H1 (cell line): ENCODE results near the gene ADORA1. TPM values are rescaled to one million over a fixed set of nuclear protein-coding genes. Genes with fewer than 3 reads are reported as not detected.

Experiments used
- CTCF ChIA-PET: fragments of 300-600 bp; sonication (Branson Sonifier 250); formaldehyde crosslinking; loops from one replicate; lab custom pipeline; 2021; ENCODE audit not compliant: partially characterized antibody; lab: Charles Lee
- POLR2A ChIA-PET: fragments of 300-600 bp; sonication (Branson Sonifier 250); formaldehyde crosslinking; loops from one replicate; lab custom pipeline; 2021; ENCODE audit warnings: inconsistent platforms; ENCODE audit not compliant: partially characterized antibody; lab: Charles Lee
- DNase-seq, 2 experiments: peaks; one replicate each; pipeline versions ENCODE4 v3.0.0 to v3.0.0-alpha.2; 2010 to 2022; ENCODE audit warnings: low spot score in 2 of 2, low read depth in 1 of 2, mixed read lengths in 1 of 2
- FAIRE-seq: peaks from 2 replicates; lab custom pipeline; 2011; peaks lifted over from hg19 to GRCh38; lab: Jason Lieb, UNC
- H2AFZ ChIP-seq: 2 replicates; pipeline ENCODE4 v1.8.1; 2012; ENCODE audit warnings: low read length, inconsistent platforms
- H2AK5ac ChIP-seq: 2 replicates; pipeline ENCODE4 v1.6.1; 2013; ENCODE audit warnings: low read depth, low read length
- H2BK120ac ChIP-seq: replicated peaks from 2 replicates; pipeline ENCODE3; 2013; ENCODE audit warnings: low read depth, low read length, inconsistent platforms
- H2BK12ac ChIP-seq: 2 replicates; pipeline ENCODE4 v1.6.1; 2013; ENCODE audit warnings: low read depth, low read length
- H2BK15ac ChIP-seq: 2 replicates; pipeline ENCODE4 v1.6.1; 2013; ENCODE audit warnings: low read length
- H2BK20ac ChIP-seq: 2 replicates; pipeline ENCODE4 v1.6.1; 2013; ENCODE audit warnings: low read length
- H2BK5ac ChIP-seq: 2 replicates; pipeline ENCODE4 v1.6.1; 2013; ENCODE audit warnings: low read depth, low read length
- H3K14ac ChIP-seq: 2 replicates; pipeline ENCODE4 v1.6.1; 2013; ENCODE audit warnings: inconsistent platforms; ENCODE audit not compliant: insufficient read length
- H3K18ac ChIP-seq: 2 replicates; pipeline ENCODE4 v1.6.1; 2013; ENCODE audit warnings: low read length; ENCODE audit errors: extremely low read depth
- H3K23ac ChIP-seq: 2 replicates; pipeline ENCODE4 v1.6.1; 2013; ENCODE audit warnings: inconsistent platforms; ENCODE audit not compliant: insufficient read length
- H3K23me2 ChIP-seq: 2 replicates; pipeline ENCODE4 v1.6.1; 2013; ENCODE audit warnings: low read depth, low read length
- H3K27ac ChIP-seq: 2 replicates; pipeline ENCODE4 v1.6.1; 2011; ENCODE audit warnings: low read depth, low read length, inconsistent platforms
- H3K27me3 ChIP-seq, 4 experiments: replicated peaks in 1 of 4; 1 replicate in 1 of 4; 2 replicates in 3 of 4; pipeline versions ENCODE4 v1.6.1 to v1.8.1; 2011 to 2013; ENCODE audit warnings: low read length in 3 of 4, mild to moderate bottlenecking in 3 of 4, inconsistent platforms in 2 of 4, mixed read lengths in 2 of 4, moderate library complexity in 1 of 4; ENCODE audit not compliant: control insufficient read depth in 3 of 4, insufficient read depth in 3 of 4; ENCODE audit errors: extremely low read depth in 1 of 4
- H3K36me3 ChIP-seq, 4 experiments: 2 replicates each; pipeline versions ENCODE4 v1.6.1 to v1.8.1; 2011 to 2013; ENCODE audit warnings: mild to moderate bottlenecking in 4 of 4, low read length in 3 of 4, moderate library complexity in 2 of 4, control low read depth in 1 of 4, inconsistent platforms in 1 of 4; ENCODE audit not compliant: insufficient read depth in 4 of 4, control insufficient read depth in 2 of 4
- H3K4ac ChIP-seq: replicated peaks from 2 replicates; pipeline ENCODE3; 2013; ENCODE audit warnings: low read length, low read depth, mixed read lengths, inconsistent platforms; ENCODE audit not compliant: insufficient read length
- H3K4me1 ChIP-seq, 4 experiments: replicated peaks in 1 of 4; 1 replicate in 1 of 4; 2 replicates in 3 of 4; pipeline versions ENCODE4 v1.6.1 to v1.8.1; 2011 to 2013; ENCODE audit warnings: low read length in 3 of 4, inconsistent platforms in 2 of 4, mixed read lengths in 1 of 4; ENCODE audit not compliant: insufficient read depth in 4 of 4, control insufficient read depth in 3 of 4
- H3K4me2 ChIP-seq, 2 experiments: 2 replicates each; pipeline versions ENCODE4 v1.6.1 to v1.8.1; 2011 to 2013; ENCODE audit warnings: low read depth in 2 of 2, low read length in 2 of 2, control low read depth in 1 of 2, inconsistent platforms in 1 of 2, mild to moderate bottlenecking in 1 of 2; ENCODE audit not compliant: insufficient read depth in 1 of 2
- H3K4me3 ChIP-seq, 4 experiments: fragments of 200-600, 300-600 bp in 1 of 4; sonication (generic), shearing (Covaris generic), sonication (Bioruptor Twin) in 1 of 4; 2 replicates each; pipeline versions ENCODE4 v1.5.1 to v1.8.1; 2011 to 2016; ENCODE audit warnings: low read length in 4 of 4, low read depth in 3 of 4, control low read depth in 2 of 4, inconsistent platforms in 2 of 4, mild to moderate bottlenecking in 2 of 4, mixed read lengths in 1 of 4, moderate library complexity in 1 of 4; ENCODE audit not compliant: insufficient read depth in 2 of 4; ENCODE audit errors: extremely low read depth in 1 of 4
- H3K56ac ChIP-seq: replicated peaks from 2 replicates; pipeline ENCODE3; 2013; ENCODE audit warnings: low read depth, mild to moderate bottlenecking, mixed read lengths, low read length, inconsistent platforms; ENCODE audit not compliant: insufficient read length
- H3K79me1 ChIP-seq: 2 replicates; pipeline ENCODE4 v1.6.1; 2013; ENCODE audit warnings: low read depth, low read length, control low read depth
- H3K79me2 ChIP-seq, 2 experiments: 2 replicates each; pipeline versions ENCODE4 v1.6.1 to v1.8.1; 2012 to 2013; ENCODE audit warnings: low read length in 2 of 2, mild to moderate bottlenecking in 2 of 2, inconsistent platforms in 1 of 2; ENCODE audit not compliant: insufficient read depth in 2 of 2, control insufficient read depth in 1 of 2
- H3K9ac ChIP-seq, 4 experiments: replicated peaks in 1 of 4; 1 replicate in 1 of 4; 2 replicates in 3 of 4; pipeline versions ENCODE4 v1.6.1 to v1.8.1; 2011 to 2013; ENCODE audit warnings: low read depth in 3 of 4, low read length in 3 of 4, control low read depth in 2 of 4, mild to moderate bottlenecking in 2 of 4, moderate library complexity in 2 of 4, inconsistent platforms in 1 of 4; ENCODE audit errors: extremely low read depth in 1 of 4
- H3K9me3 ChIP-seq, 2 experiments: 2 replicates each; pipeline versions ENCODE4 v1.6.1 to v1.8.1; 2012 to 2013; ENCODE audit warnings: mild to moderate bottlenecking in 2 of 2, moderate library complexity in 2 of 2, control low read depth in 1 of 2, inconsistent platforms in 1 of 2, low read depth in 1 of 2, low read length in 1 of 2, mixed read lengths in 1 of 2; ENCODE audit not compliant: insufficient read depth in 2 of 2
- H4K20me1 ChIP-seq, 2 experiments: replicated peaks in 1 of 2; 2 replicates each; pipeline versions ENCODE3 to v1.8.1; 2011 to 2013; ENCODE audit warnings: inconsistent platforms in 2 of 2, low read length in 2 of 2, mild to moderate bottlenecking in 1 of 2; ENCODE audit not compliant: insufficient read depth in 2 of 2, control insufficient read depth in 1 of 2
- H4K5ac ChIP-seq: 2 replicates; pipeline ENCODE4 v1.6.1; 2013; ENCODE audit warnings: low read length, low read depth, mixed read lengths, inconsistent platforms; ENCODE audit not compliant: insufficient read length
- H4K8ac ChIP-seq: 2 replicates; pipeline ENCODE4 v1.8.0; 2013; ENCODE audit warnings: mild to moderate bottlenecking, moderate library complexity, low read length, inconsistent platforms; ENCODE audit not compliant: insufficient read depth; ENCODE audit errors: extremely low read depth
- H4K91ac ChIP-seq: replicated peaks from 2 replicates; pipeline ENCODE3; 2013; ENCODE audit warnings: low read length, mixed read lengths, inconsistent platforms; ENCODE audit not compliant: insufficient read length
- BACH1 ChIP-seq: IDR thresholded peaks from 2 replicates; pipeline ENCODE4 v1.6.1; 2012; ENCODE audit warnings: low read length, improper control_type of control experiment
- CBX8 ChIP-seq: fragments of 300-800, 300-1000 bp; sonication (generic); IDR thresholded peaks from 2 replicates; pipeline ENCODE4 v1.7.1; 2016; ENCODE audit warnings: low read depth, low read length, borderline replicate concordance
- FOSL1 ChIP-seq: IDR thresholded peaks from 2 replicates; pipeline ENCODE4 v1.6.1; 2011; ENCODE audit warnings: mild to moderate bottlenecking, low read depth, low read length, moderate library complexity; ENCODE audit not compliant: insufficient read depth
- HDAC2 ChIP-seq, 2 experiments: fragments of 300-600 bp in 1 of 2; sonication (generic) in 1 of 2; IDR thresholded peaks; 2 replicates each; pipeline ENCODE4 v1.6.1; 2011 to 2012; ENCODE audit warnings: low read depth in 2 of 2, low read length in 2 of 2, mild to moderate bottlenecking in 2 of 2, moderate library complexity in 2 of 2, borderline replicate concordance in 1 of 2, inconsistent platforms in 1 of 2
- JUN ChIP-seq: IDR thresholded peaks from 2 replicates; pipeline ENCODE4 v1.6.1; 2011; ENCODE audit warnings: low read depth, mild to moderate bottlenecking, improper control_type of control experiment, low read length
- MAFK ChIP-seq: IDR thresholded peaks from 2 replicates; pipeline ENCODE4 v1.6.1; 2012; ENCODE audit warnings: low read depth, mild to moderate bottlenecking, improper control_type of control experiment, low read length
- POU5F1 ChIP-seq: IDR thresholded peaks from 2 replicates; pipeline ENCODE4 v1.6.1; 2011; ENCODE audit warnings: low read depth, mild to moderate bottlenecking, low read length, moderate library complexity
- SAP30 ChIP-seq: fragments of 300-600 bp; sonication (generic); IDR thresholded peaks from 2 replicates; pipeline ENCODE4 v1.7.1; 2012; ENCODE audit warnings: low read length, moderate library complexity, mild to moderate bottlenecking, inconsistent platforms; ENCODE audit not compliant: insufficient read depth, insufficient replicate concordance
- SIRT6 ChIP-seq: IDR thresholded peaks from one replicate; pipeline ENCODE4 v1.7.1; 2012; ENCODE audit warnings: low read length, inconsistent platforms
- SUZ12 ChIP-seq: fragments of 200-600 bp; sonication (generic); IDR thresholded peaks from 2 replicates; pipeline ENCODE4 v1.6.1; 2012; ENCODE audit warnings: mild to moderate bottlenecking, inconsistent platforms, low read length, moderate library complexity, mixed read lengths
- WGBS, 2 experiments: shearing (Covaris generic) in 1 of 2; methylation state at CpG; one replicate each; pipeline versions ENCODE4 v1.1.6 to v1.1.7; 2013 to 2015; ENCODE audit warnings: low lambda C conversion rate in 2 of 2, mixed read lengths in 2 of 2, inconsistent platforms in 1 of 2, low coverage in 1 of 2, missing lambda C conversion rate in 1 of 2; ENCODE audit not compliant: insufficient replicate concordance in 2 of 2, insufficient coverage in 1 of 2, insufficient read length in 1 of 2; ENCODE audit errors: extremely low coverage in 1 of 2, missing lambda C conversion rate in 1 of 2; 5-methylcytosine and 5-hydroxymethylcytosine counted together
- polyA plus RNA-seq, 7 experiments: library from polyadenylated mRNA; depleted of rRNA in 3 of 7; stranded (reverse) in 5 of 7; unstranded in 2 of 7; fragments of >200 nt in 5 of 7; fragments of 200-250 nt in 2 of 7; gene quantifications; 1 replicate in 5 of 7; 2 replicates in 1 of 7; 4 replicates in 1 of 7; pipeline versions ENCODE4 v1.2.1 to v1.2.3, GENCODE V29; 2011 to 2013; ENCODE audit warnings: missing spikeins in 2 of 7, mixed read lengths in 2 of 7
- total RNA-seq: library from RNA; stranded (reverse); fragmentation: NEBNext Ultra II Directional; extraction: Animal tissue kit (Norgen Biotek cat#: 25700); gene quantifications from 2 replicates; pipeline ENCODE4 v1.2.1, GENCODE V29; 2021

The ADORA1 gene
- total and polyA plus RNA-seq, 2 of the 8 experiments (the other 6 are each of a cell fraction or from before 2014, with no cell fraction given): 3.3 to 6.7 TPM

- no peak overlapping the region for H3K18ac ChIP-seq
- H2BK20ac ChIP-seq: 0 out of 2 replicates have a peak overlapping the region, but pooled peaks have one; percentile 84
- H4K91ac ChIP-seq: no peak overlapping the region
- peaks cover 0 to 3% (median 0%) of the 10 kb centered on the region in 4 experiments; a peak in 1 of 7 replicates for H3K4me1 ChIP-seq
- POLR2A ChIA-PET: no interaction called here
- H2BK120ac ChIP-seq: no peak overlapping the region
- no peak overlapping the region for H3K23ac ChIP-seq
- H2BK12ac ChIP-seq: no peak overlapping the region; the same call in 1 of the 2 replicates
- no peak overlapping the region for H2AK5ac ChIP-seq
- 0 out of 7 replicates have a peak, but pooled peaks cover 0 to 2% (median 0%) of the 10 kb centered on the region in 4 experiments for H3K27me3 ChIP-seq
- no peak overlapping the region for H3K4ac ChIP-seq
- no peak overlapping the region for H2AFZ ChIP-seq
- peak in 1 of 2 experiments; percentile 35 for DNase-seq
- no peak overlapping the region for H3K56ac ChIP-seq
- WGBS, 2 experiments: 90% methylated on average over 5 of the region's 7 CpGs; no CpG with 5 or more reads in 1 of the 2 experiments
- peaks cover 1% of the 10 kb centered on the region; the same call in 1 of the 2 replicates for H3K23me2 ChIP-seq
- no peaks in the 10 kb centered on the region for H4K20me1 ChIP-seq
- H3K36me3 ChIP-seq: no peaks in the 10 kb centered on the region
- no peaks in the 10 kb centered on the region for H3K9me3 ChIP-seq
- no peak overlapping the region for H3K4me3 ChIP-seq
- no peak overlapping the region for H3K4me2 ChIP-seq
- H4K5ac ChIP-seq: no peak overlapping the region
- CTCF ChIA-PET: interaction anchor here (0.5 to 16.4 kb wide), 12 partner anchors 8 to 1571 kb away, joined by 3 to 275 read pairs (median 4); partner anchors contain the start of gene ADORA1
- H3K27ac ChIP-seq: no peak overlapping the region
- no peak overlapping the region for H3K9ac ChIP-seq
- no peak overlapping the region for H2BK5ac ChIP-seq
- H3K79me1 ChIP-seq: no peaks in the 10 kb centered on the region
- FAIRE-seq: no peak
- H4K8ac ChIP-seq: no peak overlapping the region; the same call in 1 of the 2 replicates
- H2BK15ac ChIP-seq: no peak overlapping the region
- no peaks in the 10 kb centered on the region for H3K79me2 ChIP-seq
- no peak overlapping the region for H3K14ac ChIP-seq
- TF ChIP-seq JUN (no peak), CBX8 (no peak), POU5F1 (no peak), FOSL1 (no peak), HDAC2 (IDR thresholded peaks at IDR 0.05; ENCODE audit: borderline replicate concordance in 1 of 2, low read depth in 2 of 2, low read length in 2 of 2) (no peak), SAP30 (no peak), BACH1 (no peak), MAFK (no peak), SIRT6 (no peak), SUZ12 (no peak)
These were observed 38.4 kb upstream of the ADORA1 start for GRCh38 chr1:203089001-203089650.
